ENCODE results near the gene FBXW2. TPM values are rescaled to one million over a fixed set of nuclear protein-coding genes. Genes with fewer than 3 reads are reported as not detected.

The FBXW2 gene
- 20.8 TPM for polyA plus RNA-seq (2012; ENCODE audit: insufficient read length, low read depth)

DNA sequence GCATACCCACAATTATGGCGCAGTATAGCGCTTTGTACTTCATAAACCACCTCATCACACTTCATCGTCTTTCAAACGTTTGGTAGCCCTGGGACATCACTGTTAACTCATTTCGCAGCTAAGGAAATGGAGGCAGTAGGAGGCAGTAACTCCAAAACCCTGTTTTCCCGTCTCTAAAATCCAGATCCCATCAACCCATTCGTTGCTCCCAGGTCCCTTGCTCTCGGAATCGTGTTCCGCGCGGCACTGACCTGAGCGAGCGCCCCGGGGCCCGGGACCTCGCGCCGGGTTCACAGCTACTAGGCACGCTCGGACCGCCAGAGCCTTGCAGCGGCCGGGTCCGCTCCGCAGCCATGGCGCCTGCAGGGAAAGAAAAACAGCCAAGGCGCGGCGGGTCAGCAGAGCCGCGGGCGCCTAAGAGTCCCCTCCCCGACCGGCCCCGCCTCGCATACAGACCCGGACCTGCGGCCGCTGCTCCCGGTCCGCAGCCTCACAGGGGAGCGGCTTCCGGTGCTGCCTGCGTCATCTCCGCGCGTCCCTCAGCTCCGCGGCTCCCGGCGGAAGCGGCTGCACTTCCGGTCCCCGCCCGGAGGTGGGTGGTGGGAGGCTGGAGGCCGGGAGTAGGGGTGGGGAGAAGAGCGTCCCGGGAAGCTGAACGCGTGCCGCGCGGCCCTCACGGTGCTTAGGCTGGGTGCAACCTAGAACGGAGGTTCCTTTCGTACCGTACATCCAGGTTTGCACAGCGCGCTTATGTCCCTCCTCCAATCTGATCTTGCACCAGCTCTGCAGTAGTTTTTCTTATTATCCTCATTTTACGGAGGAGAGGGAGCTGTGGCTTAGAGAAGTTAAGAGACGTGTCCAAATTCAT lies at the start of gene FBXW2:
TSS of gene FBXW2 (minus strand) at position 519 of the 868 bp plus-strand sequence. CDS start 5,158 bp downstream, outside the sequence.
- TF ChIP-seq TAF1 (IDR thresholded peaks at IDR 0.05; ENCODE audit: borderline replicate concordance, insufficient read depth, low read length) (peak; percentile 71; the same call in 1 of the 2 replicates), SIN3A (IDR thresholded peaks at IDR 0.05; ENCODE audit: borderline replicate concordance, insufficient read depth, low read length) (peak; percentile 70; the same call in 1 of the 2 replicates), FOXP2 (optimal IDR thresholded peaks at IDR 0.05; ENCODE audit: borderline replicate concordance, extremely low read depth, extremely low read length, insufficient read depth) (peak; percentile 86), POLR2AphosphoS5 (IDR thresholded peaks at IDR 0.05; ENCODE audit: low read depth, low read length) (peak; percentile 86)
- TF ChIP-seq, protein P1, sequence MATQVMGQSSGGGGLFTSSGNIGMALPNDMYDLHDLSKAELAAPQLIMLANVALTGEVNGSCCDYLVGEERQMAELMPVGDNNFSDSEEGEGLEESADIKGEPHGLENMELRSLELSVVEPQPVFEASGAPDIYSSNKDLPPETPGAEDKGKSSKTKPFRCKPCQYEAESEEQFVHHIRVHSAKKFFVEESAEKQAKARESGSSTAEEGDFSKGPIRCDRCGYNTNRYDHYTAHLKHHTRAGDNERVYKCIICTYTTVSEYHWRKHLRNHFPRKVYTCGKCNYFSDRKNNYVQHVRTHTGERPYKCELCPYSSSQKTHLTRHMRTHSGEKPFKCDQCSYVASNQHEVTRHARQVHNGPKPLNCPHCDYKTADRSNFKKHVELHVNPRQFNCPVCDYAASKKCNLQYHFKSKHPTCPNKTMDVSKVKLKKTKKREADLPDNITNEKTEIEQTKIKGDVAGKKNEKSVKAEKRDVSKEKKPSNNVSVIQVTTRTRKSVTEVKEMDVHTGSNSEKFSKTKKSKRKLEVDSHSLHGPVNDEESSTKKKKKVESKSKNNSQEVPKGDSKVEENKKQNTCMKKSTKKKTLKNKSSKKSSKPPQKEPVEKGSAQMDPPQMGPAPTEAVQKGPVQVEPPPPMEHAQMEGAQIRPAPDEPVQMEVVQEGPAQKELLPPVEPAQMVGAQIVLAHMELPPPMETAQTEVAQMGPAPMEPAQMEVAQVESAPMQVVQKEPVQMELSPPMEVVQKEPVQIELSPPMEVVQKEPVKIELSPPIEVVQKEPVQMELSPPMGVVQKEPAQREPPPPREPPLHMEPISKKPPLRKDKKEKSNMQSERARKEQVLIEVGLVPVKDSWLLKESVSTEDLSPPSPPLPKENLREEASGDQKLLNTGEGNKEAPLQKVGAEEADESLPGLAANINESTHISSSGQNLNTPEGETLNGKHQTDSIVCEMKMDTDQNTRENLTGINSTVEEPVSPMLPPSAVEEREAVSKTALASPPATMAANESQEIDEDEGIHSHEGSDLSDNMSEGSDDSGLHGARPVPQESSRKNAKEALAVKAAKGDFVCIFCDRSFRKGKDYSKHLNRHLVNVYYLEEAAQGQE (IDR thresholded peaks at IDR 0.05; ENCODE audit: insufficient read depth in 1 of 2, low read depth in 2 of 2, low read length in 2 of 2): peak in 1 of 2 experiments; percentile 47; a peak in 2 of 4 replicates

DNA sequence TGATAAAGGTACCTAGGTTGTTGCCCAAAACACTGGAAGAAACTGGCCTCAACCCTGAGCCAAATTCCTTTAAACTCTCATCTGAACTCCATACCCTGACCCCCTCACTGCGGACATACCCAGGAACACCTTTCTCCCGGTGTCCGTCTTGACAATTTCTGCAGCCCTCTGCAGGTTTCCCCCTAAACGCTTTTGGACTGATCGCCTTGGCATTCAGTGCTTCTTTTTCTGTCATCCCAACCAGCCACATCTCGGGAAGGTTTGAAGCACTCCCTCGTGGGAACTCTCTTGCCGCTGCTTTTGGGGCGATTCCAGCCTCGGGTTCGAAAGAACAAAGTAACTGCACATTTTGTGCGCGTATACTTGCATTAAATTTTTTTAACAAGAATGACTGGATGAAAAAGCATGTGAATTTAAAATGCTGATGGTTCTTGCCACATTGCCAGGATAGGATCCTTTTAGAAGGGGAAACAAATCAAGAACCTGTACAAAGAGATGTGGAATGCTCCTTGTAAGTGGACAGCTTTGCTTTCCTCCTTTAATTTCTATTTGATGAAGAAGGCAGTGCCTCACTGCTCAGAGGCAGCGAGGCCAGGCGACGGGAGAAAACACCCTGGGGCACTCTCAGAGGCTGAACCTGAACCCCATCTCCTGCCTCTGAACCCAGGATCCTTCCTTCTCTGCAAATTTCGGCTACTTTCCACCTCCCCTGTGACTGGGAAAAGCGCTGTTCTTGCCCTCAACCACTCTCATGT lies 48.9 kb upstream of the FBXW2 start:
- TF ChIP-seq FOXP2 (optimal IDR thresholded peaks at IDR 0.05; ENCODE audit: borderline replicate concordance, extremely low read depth, extremely low read length, insufficient read depth): no peak

- TF ChIP-seq TAF1 (IDR thresholded peaks at IDR 0.05; ENCODE audit: borderline replicate concordance, insufficient read depth, low read length): no peak
- TF ChIP-seq, protein P1 (IDR thresholded peaks at IDR 0.05; ENCODE audit: insufficient read depth in 1 of 2, low read depth in 2 of 2, low read length in 2 of 2): no peak
- TF ChIP-seq FOXP2 (optimal IDR thresholded peaks at IDR 0.05; ENCODE audit: borderline replicate concordance, extremely low read depth, extremely low read length, insufficient read depth): no peak
- no peak for TF ChIP-seq SIN3A (IDR thresholded peaks at IDR 0.05; ENCODE audit: borderline replicate concordance, insufficient read depth, low read length)
- no peak for TF ChIP-seq POLR2AphosphoS5 (IDR thresholded peaks at IDR 0.05; ENCODE audit: low read depth, low read length)
These were observed 45.9 kb upstream of the FBXW2 start for GRCh38 chr9:120839146-120839545.

DNA sequence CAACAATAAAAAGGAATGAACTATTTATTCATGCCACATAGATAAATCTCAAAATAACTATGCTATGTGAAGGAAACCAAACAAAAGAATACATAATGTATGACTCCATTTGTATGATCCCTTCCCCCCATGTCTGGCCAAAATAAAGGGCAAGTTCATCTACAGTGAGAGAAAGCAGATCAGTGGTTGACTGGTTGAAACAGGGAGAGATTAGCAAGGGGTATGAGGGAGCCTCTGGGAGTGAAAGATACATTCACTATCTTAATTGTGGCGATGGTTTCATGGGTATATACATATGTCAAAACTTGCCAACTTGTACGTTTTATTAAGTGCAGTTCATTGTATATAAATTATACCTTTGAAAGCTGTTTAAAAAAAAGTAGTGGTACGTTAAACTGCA lies 44.7 kb upstream of the FBXW2 start:
- TF ChIP-seq, protein P1 (IDR thresholded peaks at IDR 0.05; ENCODE audit: insufficient read depth in 1 of 2, low read depth in 2 of 2, low read length in 2 of 2): no peak
- TF ChIP-seq SIN3A (IDR thresholded peaks at IDR 0.05; ENCODE audit: borderline replicate concordance, insufficient read depth, low read length) (no peak), POLR2AphosphoS5 (IDR thresholded peaks at IDR 0.05; ENCODE audit: low read depth, low read length) (no peak), FOXP2 (optimal IDR thresholded peaks at IDR 0.05; ENCODE audit: borderline replicate concordance, extremely low read depth, extremely low read length, insufficient read depth) (no peak), TAF1 (IDR thresholded peaks at IDR 0.05; ENCODE audit: borderline replicate concordance, insufficient read depth, low read length) (no peak)

DNA sequence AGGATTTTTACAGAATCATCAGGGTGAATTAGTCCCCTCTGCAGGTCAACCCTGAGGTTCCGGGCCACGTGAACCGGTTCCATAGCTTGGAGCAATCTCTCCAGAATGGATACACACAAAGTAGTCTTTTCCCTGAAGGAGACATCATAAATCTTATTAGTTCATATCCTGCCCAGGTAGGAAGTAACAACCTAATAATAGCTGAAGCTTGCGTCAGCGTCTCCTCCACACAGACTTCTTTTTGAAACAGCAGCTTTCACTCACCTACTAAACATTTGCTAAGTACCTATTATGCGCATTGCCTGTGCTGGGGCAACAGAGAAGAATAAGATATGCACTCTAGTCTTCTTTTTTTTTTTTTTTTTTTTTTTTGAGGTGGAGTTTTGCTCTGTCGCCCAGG lies 40.1 kb upstream of the FBXW2 start:
- TF ChIP-seq FOXP2 (optimal IDR thresholded peaks at IDR 0.05; ENCODE audit: borderline replicate concordance, extremely low read depth, extremely low read length, insufficient read depth) (no peak), POLR2AphosphoS5 (IDR thresholded peaks at IDR 0.05; ENCODE audit: low read depth, low read length) (no peak)

All from PFSK-1 (cell line).